Subcutaneous adipose tissue (tissue), 4 donors: ENCODE results near the gene DCPS. TPM values are rescaled to one million over a fixed set of nuclear protein-coding genes. Genes with fewer than 3 reads are reported as not detected.

ENCODE experiments used
- CTCF ChIP-seq: fragments of 450-650 bp; IDR thresholded peaks from one replicate; pipeline ENCODE4 v1.5.1; 2016; ENCODE audit warnings: low read depth, mild to moderate bottlenecking, control low read depth, antibody characterized with exemption, moderate library complexity
- total RNA-seq, 4 donors: library from RNA; depleted of rRNA; stranded (reverse); fragments of >200 nt; gene quantifications; one replicate each; pipeline ENCODE4 v1.1.0, GENCODE V29; 2016

DCPS gene
- total RNA-seq, 4 donors from 2014 or later = 5.3 to 12.6 (median 7.9) TPM

GRCh38 chr11:126355324-126355925 is 51.6 kb downstream of the DCPS start, which contains the start of gene ST3GAL4:
Gene ST3GAL4, plus strand, starts transcription at chr11:126355686. Its CDS starts 50,470 bp downstream, at chr11:126406156.
- TF ChIP-seq CTCF = no peak

- no peak for TF ChIP-seq CTCF
These were observed 52.4 kb downstream of the DCPS start for GRCh38 chr11:126355926-126356897.

GRCh38 chr11:126357055-126357962 is 53.4 kb downstream of the DCPS start:
- no peak for TF ChIP-seq CTCF

GRCh38 chr11:126357969-126358762 is 54.3 kb downstream of the DCPS start:
- no peak for TF ChIP-seq CTCF

GRCh38 chr11:126358763-126359160 is 54.9 kb downstream of the DCPS start:
- TF ChIP-seq CTCF = no peak

- TF ChIP-seq CTCF = no peak
These were observed 55.7 kb downstream of the DCPS start for GRCh38 chr11:126359431-126360048.
